NCI-H510A treated with DMSO at 0.1 percent for 48 hours (cell line): ENCODE data around the gene CFAP99.

Experiments
- DNase-seq: peaks from one replicate; lab custom pipeline; 2025; lab: John Stamatoyannopoulos, UW

Gene CFAP99

GRCh38 chr4:2468456-2469191, 49.9 kb downstream of the CFAP99 start, which contains the start of gene RNF4:
Gene RNF4, plus strand, starts transcription at chr4:2469106. Its CDS starts 21,388 bp downstream, at chr4:2490494.
- DNase-seq: peak; percentile 81

- peak; percentile 6 for DNase-seq
These were observed 50.6 kb downstream of the CFAP99 start for GRCh38 chr4:2469192-2469984.

GRCh38 chr4:2470791-2471190, 52.0 kb downstream of the CFAP99 start:
- no peak for DNase-seq

DNA sequence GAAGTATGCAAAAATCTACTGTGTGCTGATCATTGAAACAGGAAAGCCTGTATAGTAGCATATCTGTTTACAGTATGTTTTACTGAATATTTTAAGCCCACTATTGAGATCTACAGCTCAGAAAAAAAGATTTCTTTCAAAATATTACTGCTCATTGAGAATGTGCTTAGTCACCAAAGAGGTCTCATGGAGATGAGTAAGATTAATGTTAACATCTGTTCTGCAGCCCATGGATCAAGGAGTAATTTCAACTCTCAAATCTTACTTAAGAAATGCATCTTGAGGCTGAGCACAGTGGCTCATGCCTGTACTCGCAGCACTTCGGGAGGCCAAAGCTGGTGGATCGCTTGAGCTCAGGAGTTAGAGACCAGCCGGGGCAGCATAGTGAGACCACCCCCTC, 53.4 kb downstream of the CFAP99 start:
- no peak for DNase-seq

DNA sequence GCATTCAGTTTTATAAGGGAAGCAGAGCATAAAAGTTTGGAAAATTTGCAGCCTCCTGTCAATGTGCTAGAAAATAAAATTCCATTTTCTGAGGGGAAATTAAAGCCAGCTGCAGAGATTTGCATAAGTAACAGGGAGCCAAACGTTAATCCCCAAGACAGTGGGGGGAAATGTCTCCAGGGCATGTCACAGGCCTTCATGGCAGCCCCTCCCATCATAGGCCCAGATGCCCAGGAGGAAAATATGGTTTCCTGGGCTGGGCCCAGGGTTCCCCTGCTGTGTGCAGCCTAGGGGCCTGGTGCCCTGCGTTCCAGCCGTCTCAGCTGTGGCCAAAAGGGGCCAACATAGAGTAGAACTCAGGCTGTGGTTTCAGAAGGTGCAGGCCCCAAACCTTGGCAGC, 59.5 kb downstream of the CFAP99 start:
- DNase-seq: no peak

- no peak for DNase-seq
These were observed 61.9 kb downstream of the CFAP99 start for GRCh38 chr4:2480649-2481048.

GRCh38 chr4:2482192-2482591, 63.4 kb downstream of the CFAP99 start:
- DNase-seq: no peak

GRCh38 chr4:2482693-2483092, 63.9 kb downstream of the CFAP99 start:
- DNase-seq: no peak

- no peak for DNase-seq
These were observed 64.5 kb downstream of the CFAP99 start for GRCh38 chr4:2483237-2483636.

GRCh38 chr4:2484185-2484584, 65.4 kb downstream of the CFAP99 start:
- no peak for DNase-seq

DNA sequence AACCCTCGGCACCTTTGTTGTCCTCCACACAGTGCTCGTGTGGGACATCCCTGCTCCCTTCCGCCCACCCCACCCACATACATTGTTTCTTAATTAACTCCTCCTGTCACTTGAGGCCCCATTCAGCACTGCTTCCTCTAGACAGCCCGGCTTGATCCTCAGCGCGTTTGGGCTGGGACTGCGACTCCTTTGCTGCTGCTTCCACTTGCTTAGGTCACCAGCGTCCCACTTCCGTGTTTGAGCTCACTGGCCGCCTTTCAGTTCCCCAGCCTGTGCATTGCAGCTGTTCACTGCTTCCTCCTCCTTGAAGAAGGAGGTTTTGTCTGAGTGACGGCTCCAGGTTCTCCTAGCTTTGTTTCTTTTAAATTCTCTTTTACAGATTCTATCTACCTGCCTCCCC, 66.2 kb downstream of the CFAP99 start:
- no peak for DNase-seq

DNA sequence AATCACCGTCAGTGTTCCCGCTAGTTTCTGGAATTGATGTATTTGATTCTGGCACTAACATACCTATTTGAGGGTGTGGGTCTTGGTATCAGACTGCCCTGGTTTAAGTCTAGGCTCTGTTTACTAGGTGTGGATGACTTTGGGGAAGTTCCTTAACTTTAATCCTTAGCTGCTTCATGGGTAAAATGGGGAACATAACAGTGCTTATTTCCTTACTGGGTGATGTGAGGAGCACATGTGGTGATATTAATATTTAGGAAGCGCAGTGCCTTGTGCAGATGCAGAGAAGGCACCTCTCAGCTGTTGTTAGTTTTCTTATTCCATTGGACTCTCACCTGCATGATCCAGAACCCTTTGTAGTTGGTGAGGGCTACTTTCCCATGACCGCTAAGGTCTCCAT, 67.2 kb downstream of the CFAP99 start:
- no peak for DNase-seq

DNA sequence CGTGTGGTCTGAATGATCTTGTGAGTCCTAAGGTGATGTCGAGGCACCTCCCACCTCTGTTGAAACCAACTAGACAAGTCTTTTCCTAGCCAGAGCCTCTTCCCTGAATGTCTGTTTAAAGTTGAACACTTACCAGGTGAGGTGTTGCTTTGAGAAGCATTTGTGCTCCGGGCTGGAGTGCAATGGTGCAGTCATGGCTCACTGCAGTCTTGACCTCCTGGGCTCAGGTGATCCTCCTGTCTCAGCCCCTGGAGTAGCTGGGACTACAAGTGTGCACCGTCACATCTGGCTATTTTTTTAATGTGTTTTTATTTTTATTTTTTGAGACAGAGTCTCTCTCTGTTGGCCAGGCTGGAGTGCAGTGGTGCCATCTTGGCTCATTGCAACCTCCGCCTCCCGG, 68.2 kb downstream of the CFAP99 start:
- no peak for DNase-seq

DNA sequence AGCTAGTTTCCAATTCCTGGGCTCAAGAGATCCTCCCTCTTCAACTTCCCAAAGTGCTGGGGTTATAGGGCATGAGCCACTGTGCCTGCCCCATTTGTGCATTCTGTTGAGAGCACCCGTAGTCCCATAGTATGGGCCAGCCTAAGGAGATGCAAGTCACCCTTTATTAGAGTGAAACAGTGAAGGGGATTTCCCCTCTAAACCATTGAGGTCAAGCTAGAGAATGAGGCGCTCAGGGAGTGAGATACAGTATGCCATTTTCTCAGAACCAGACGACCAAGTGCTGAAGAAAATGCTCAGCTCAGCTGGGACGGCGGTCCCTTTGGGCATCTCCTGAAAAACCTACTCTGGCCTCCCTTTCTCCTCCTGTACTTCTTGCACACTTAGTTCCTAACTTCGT, 68.9 kb downstream of the CFAP99 start:
- DNase-seq: no peak

DNA sequence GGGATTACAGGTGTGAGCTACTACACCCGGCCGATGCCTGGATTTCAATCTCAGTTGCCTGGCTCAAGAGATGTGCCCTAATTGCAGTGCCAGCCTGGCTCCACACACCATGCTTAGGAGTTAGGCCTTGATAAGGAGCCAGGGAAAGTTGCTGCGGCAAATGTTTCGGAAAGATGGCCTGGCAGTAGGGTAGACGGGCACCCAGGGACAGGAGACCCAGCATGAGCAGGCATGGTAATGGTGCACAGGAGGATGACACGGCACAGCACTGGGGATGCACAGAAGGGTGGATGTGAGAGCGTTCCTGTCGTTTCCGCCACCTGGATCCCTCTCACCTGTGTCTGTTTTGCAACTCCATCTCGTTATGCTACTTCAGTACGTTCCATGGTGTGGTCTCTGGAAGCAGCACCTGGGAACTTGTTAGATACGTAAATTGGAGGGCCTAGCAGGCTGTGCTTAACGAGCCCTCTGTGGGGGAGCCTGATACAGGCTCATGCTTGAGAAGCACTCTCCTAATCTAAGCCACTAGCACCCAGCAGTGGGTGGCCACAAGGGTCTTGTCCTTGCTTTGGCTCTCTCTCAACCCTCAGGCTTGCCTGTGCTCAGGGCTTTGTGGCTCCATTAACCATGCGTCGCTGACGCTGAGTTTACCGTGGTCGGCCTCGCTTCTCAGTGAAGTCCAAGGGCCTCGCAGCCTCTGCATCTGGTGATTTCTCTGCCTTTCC, 70.5 kb downstream of the CFAP99 start:
- no peak for DNase-seq

GRCh38 chr4:2489841-2490552, 71.2 kb downstream of the CFAP99 start:
- no peak for DNase-seq

DNA sequence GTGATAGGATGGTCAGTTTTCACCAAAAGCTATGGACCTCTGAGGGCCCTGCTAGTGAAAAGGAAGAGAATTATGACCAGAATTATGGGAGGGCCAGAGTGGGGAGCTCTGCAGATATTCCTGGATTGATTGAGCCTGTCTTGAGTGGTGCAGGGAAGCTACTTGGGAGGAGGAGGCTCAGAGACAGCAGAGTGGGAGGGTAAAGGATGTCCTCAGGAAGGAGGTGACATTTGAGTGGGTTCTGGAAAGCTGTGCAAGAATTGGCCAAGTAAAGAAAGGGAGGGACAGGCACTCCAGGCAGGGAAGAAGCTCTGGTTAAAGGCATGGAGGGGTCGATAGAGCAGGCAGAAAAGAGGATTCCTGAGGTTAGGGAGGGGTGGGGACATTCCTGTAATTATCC, 74.2 kb downstream of the CFAP99 start:
- DNase-seq: no peak

DNA sequence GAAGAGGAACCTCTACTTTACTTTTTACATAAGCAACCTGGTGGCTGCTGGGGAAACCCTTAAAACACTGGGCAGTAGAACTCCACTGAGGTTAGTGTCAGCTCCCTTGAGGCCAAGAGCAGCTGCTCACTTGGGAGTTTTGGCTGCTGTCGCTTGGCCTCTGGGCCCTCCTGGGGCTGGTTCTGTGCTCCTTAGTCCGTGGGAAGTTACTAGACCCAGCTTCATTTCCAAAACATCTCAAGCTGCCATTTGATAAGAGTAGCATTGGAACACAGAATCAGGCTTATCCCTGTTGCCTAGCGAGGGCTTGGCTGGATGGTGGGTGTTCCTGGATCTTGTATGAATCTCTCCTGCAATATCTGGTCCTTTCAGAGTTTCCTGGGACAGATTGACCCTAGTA, 76.2 kb downstream of the CFAP99 start:
- no peak for DNase-seq

- DNase-seq: no peak
These were observed 78.6 kb downstream of the CFAP99 start for GRCh38 chr4:2497324-2497723.

GRCh38 chr4:2497931-2498330, 79.2 kb downstream of the CFAP99 start:
- no peak for DNase-seq

DNA sequence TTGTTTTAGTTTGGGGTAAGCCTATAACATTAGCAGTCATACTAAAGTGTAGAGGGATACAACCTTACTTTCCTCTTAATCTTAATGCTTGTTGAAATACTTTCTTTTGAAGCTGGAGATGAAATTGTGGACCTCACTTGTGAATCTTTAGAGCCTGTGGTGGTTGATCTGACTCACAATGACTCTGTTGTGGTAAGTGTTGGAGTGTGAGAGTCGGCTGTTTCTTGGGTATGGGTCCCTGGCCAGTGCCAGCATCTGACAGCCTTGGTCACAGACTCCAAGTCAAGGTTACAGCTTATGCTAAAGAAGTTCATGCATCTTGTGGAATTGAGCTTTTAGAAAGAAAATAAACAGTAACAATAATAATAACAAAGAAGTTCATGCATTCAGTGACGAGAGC, 81.8 kb downstream of the CFAP99 start:
- no peak for DNase-seq

- DNase-seq: no peak
These were observed 82.4 kb downstream of the CFAP99 start for GRCh38 chr4:2501034-2501594.
